HepG2 (cell line): ENCODE results near the gene SLC6A12. TPM values are rescaled to one million over a fixed set of nuclear protein-coding genes. Genes with fewer than 3 reads are reported as not detected.

Experiments used
- ATAC-seq: fragments of 200-7000 bp; cut with Tn5 transposase; 3 replicates; pipeline ENCODE4 v1.9.1; 2020; ENCODE audit warnings: mild to moderate bottlenecking, moderate library complexity
- BruUV-seq: library from RNA; stranded (reverse); fragments of 400-500 nt; replicated peaks from 2 replicates; lab custom pipeline; 2021; lab: Mats Ljungman, UMichigan
- CTCF ChIA-PET: fragments of 300-600 bp; formaldehyde crosslinking; extraction: SDS; loops from one replicate; lab custom pipeline; 2021; ENCODE audit warnings: low total read pairs, inconsistent platforms, low intra/inter-chr PET ratio; lab: Yijun Ruan, JAX
- POLR2A ChIA-PET: fragments of 350-600 bp; sonication (Branson Sonifier 250); formaldehyde crosslinking; loops from one replicate; lab custom pipeline; 2020; ENCODE audit warnings: antibody characterized with exemption, inconsistent platforms; lab: Yijun Ruan, JAX
- DNase-seq: peaks from one replicate; pipeline ENCODE4 v3.0.0-alpha.2; 2015; ENCODE audit warnings: low spot score
- FAIRE-seq: peaks from 3 replicates; lab custom pipeline; 2011; peaks lifted over from hg19 to GRCh38; lab: Jason Lieb, UNC
- H2AFZ ChIP-seq: one replicate; pipeline ENCODE4 v1.6.1; 2011; ENCODE audit warnings: low read length, inconsistent platforms
- H3K27ac ChIP-seq: fragments of 300-600 bp; 3 replicates; pipeline ENCODE4 v1.8.0; 2011; ENCODE audit warnings: mixed run types, mild to moderate bottlenecking, mixed read lengths, low read length, inconsistent platforms; ENCODE audit not compliant: insufficient read depth; ENCODE audit errors: extremely low read length
- H3K27me3 ChIP-seq, 2 experiments: fragments of 200-600 bp in 1 of 2; 2 replicates in 1 of 2; 3 replicates in 1 of 2; pipeline versions ENCODE4 v1.6.0 to v1.8.0; 2011; ENCODE audit warnings: low read length in 2 of 2, mild to moderate bottlenecking in 2 of 2, moderate library complexity in 2 of 2, inconsistent platforms in 1 of 2; ENCODE audit not compliant: insufficient read depth in 2 of 2, control insufficient read depth in 1 of 2
- H3K36me3 ChIP-seq, 2 experiments: fragments of 200-600 bp in 1 of 2; replicated peaks in 1 of 2; 2 replicates in 1 of 2; 3 replicates in 1 of 2; pipeline versions ENCODE4 v1.5.1 to v1.8.0; 2011; ENCODE audit warnings: low read length in 2 of 2, inconsistent platforms in 1 of 2; ENCODE audit not compliant: insufficient read depth in 2 of 2, control insufficient read depth in 1 of 2
- H3K4me1 ChIP-seq: 2 replicates; pipeline ENCODE4 v1.5.1; 2012; ENCODE audit warnings: low read length, inconsistent platforms; ENCODE audit not compliant: insufficient read depth
- H3K4me2 ChIP-seq: 2 replicates; pipeline ENCODE4 v1.6.0; 2011; ENCODE audit warnings: low read depth, low read length, inconsistent platforms
- H3K4me3 ChIP-seq, 3 experiments: fragments of 200-600 bp in 1 of 3; sonication (generic), shearing (Covaris generic) in 1 of 3; replicated peaks in 1 of 3; 2 replicates each; pipeline ENCODE4 v1.5.1; 2011 to 2016; ENCODE audit warnings: low read length in 3 of 3, inconsistent platforms in 2 of 3, low read depth in 2 of 3, mild to moderate bottlenecking in 2 of 3, control low read depth in 1 of 3, mixed read lengths in 1 of 3; ENCODE audit not compliant: insufficient read depth in 1 of 3
- H3K79me2 ChIP-seq: one replicate; pipeline ENCODE4 v1.6.1; 2011; ENCODE audit warnings: low read length, inconsistent platforms; ENCODE audit not compliant: insufficient read depth
- H3K9ac ChIP-seq: 2 replicates; pipeline ENCODE4 v1.6.0; 2011; ENCODE audit warnings: mild to moderate bottlenecking, low read depth, low read length, inconsistent platforms; ENCODE audit not compliant: insufficient read depth
- H3K9me3 ChIP-seq: 2 replicates; pipeline ENCODE4 v1.5.1; 2012; ENCODE audit warnings: mild to moderate bottlenecking, low read length
- H4K20me1 ChIP-seq: 2 replicates; pipeline ENCODE4 v1.6.0; 2011; ENCODE audit warnings: inconsistent platforms, mild to moderate bottlenecking, low read length, moderate library complexity; ENCODE audit not compliant: insufficient read depth
- ARID4A ChIP-seq: sonication (generic); formaldehyde crosslinking; IDR thresholded peaks from 2 replicates; pipeline ENCODE4 v1.5.0; 2020; ENCODE audit warnings: mild to moderate bottlenecking, missing genetic modification reagents, borderline replicate concordance
- GABPA ChIP-seq, 2 experiments: IDR thresholded peaks; 2 replicates each; pipeline ENCODE4 v1.6.1; 2011 to 2016; ENCODE audit warnings: low read depth in 2 of 2, low read length in 1 of 2, missing biosample characterization in 1 of 2, missing genetic modification characterization in 1 of 2
- GATA4 ChIP-seq: sonication (generic); IDR thresholded peaks from 2 replicates; pipeline ENCODE4 v1.6.1; 2016; ENCODE audit warnings: antibody characterized with exemption, low read depth, borderline replicate concordance
- HCFC1 ChIP-seq: fragments of 150-350 bp; IDR thresholded peaks from 2 replicates; pipeline ENCODE4 v1.6.1; 2014; ENCODE audit warnings: low read depth, low read length
- HNRNPH1 ChIP-seq: fragments of 200-400 bp; formaldehyde crosslinking; optimal IDR thresholded peaks from 2 replicates; pipeline ENCODE3; 2017; ENCODE audit warnings: mild to moderate bottlenecking, low read depth, low read length
- JUN ChIP-seq: sonication (generic); formaldehyde crosslinking; IDR thresholded peaks from 2 replicates; pipeline ENCODE4 v1.4.0; 2020; ENCODE audit warnings: mild to moderate bottlenecking, missing genetic modification reagents
- TBP ChIP-seq: sonication (generic); formaldehyde crosslinking; IDR thresholded peaks from 2 replicates; pipeline ENCODE4 v1.5.0; 2020; ENCODE audit warnings: missing genetic modification reagents
- ZBTB42 ChIP-seq: sonication (generic); formaldehyde crosslinking; IDR thresholded peaks from 2 replicates; pipeline ENCODE4 v1.5.0; 2020; ENCODE audit warnings: mild to moderate bottlenecking, missing genetic modification reagents
- WGBS: methylation state at CpG from one replicate; pipeline ENCODE4 v1.1.6; 2017; ENCODE audit warnings: low lambda C conversion rate; 5-methylcytosine and 5-hydroxymethylcytosine counted together
- in situ Hi-C: cut with HindIII; loops from 2 replicates; pipeline ENCODE4 v1.10.0; 2017; ENCODE audit warnings: low pct_unique_long_range_greater_than_20kb; ENCODE audit not compliant: extremely low pct_ligation_motif_present
- intact Hi-C: fragments of 100-400 bp; cut with micrococcal nuclease; formaldehyde crosslinking; loops from one replicate; pipeline ENCODE4 v1.10.0; 2022; ENCODE audit not compliant: unreplicated experiment
- polyA plus RNA-seq, 8 experiments: library from polyadenylated mRNA; depleted of rRNA in 3 of 8; stranded (reverse) in 7 of 8; unstranded in 1 of 8; fragments of >200 nt; fragmentation: Illumina TruSeq in 4 of 8; extraction: Trizol in 4 of 8; gene quantifications; 2 replicates each; pipeline versions ENCODE4 v1.2.1 to v1.2.3, GENCODE V29; 2011 to 2016; ENCODE audit warnings: low read depth in 4 of 8, missing spikeins in 1 of 8, mixed read lengths in 1 of 8; ENCODE audit not compliant: insufficient read depth in 1 of 8
- total RNA-seq, 5 experiments: library from RNA; depleted of rRNA; stranded (reverse); fragments of >200 nt; fragmentation: Illumina TruSeq; extraction: Trizol; gene quantifications; 2 replicates each; pipeline ENCODE4 v1.2.3, GENCODE V29; 2016; ENCODE audit warnings: low read depth in 1 of 5

Gene SLC6A12
- total and polyA plus RNA-seq, 2 of the 13 experiments (the other 11 are each of a cell fraction or from before 2014, with no cell fraction given) = 3.7 to 18.8 TPM

GRCh38 chr12:166425-167075 lies 47.4 kb downstream of the SLC6A12 start:
- ATAC-seq = no peak

More at GRCh38 chr12:166425-167075, 47.4 kb downstream of the SLC6A12 start:
- H3K4me2 ChIP-seq = peak overlapping the region; percentile 47; the same call in 1 of the 2 replicates
- ChIA-PET CTCF (interaction anchor here (1.1 kb wide), 1 partner anchor 53 kb away, joined by 3 read pairs; no protein-coding TSS in a partner anchor), POLR2A (no interaction called here)
- BruUV-seq = no TSS peak
- H3K9ac ChIP-seq = no peak overlapping the region
- H3K4me3 ChIP-seq = 0 out of 6 replicates have a peak overlapping the region, but pooled peaks of 1 of the 3 experiments have one; percentile 13
- 0 out of 2 replicates have a peak, but pooled peaks cover 3% of the 10 kb centered on the region for H4K20me1 ChIP-seq
- no peaks in the 10 kb centered on the region for H3K79me2 ChIP-seq
- 19% methylated on average over 11 of the region's 11 CpGs for WGBS
- intact Hi-C loops = no loop called here
- no peak overlapping the region for H3K27ac ChIP-seq
- FAIRE-seq = no peak
- no peak for TF ChIP-seq ARID4A (CRISPR knock-in tag)
- TF ChIP-seq HNRNPH1 = no peak
- TF ChIP-seq HCFC1 = no peak
- TF ChIP-seq GABPA (IDR thresholded peaks at IDR 0.05; ENCODE audit: low read depth, low read length) = no peak
- no peak for TF ChIP-seq GABPA (CRISPR knock-in tag; IDR thresholded peaks at IDR 0.05; ENCODE audit: low read depth)
- TF ChIP-seq TBP (CRISPR knock-in tag) = no peak
- TF ChIP-seq JUN (CRISPR knock-in tag) = no peak
- TF ChIP-seq ZBTB42 (CRISPR knock-in tag) = no peak
- TF ChIP-seq GATA4 = no peak
- H3K4me1 ChIP-seq = peaks cover 32% of the 10 kb centered on the region
- peaks cover 1 to 87% of the 10 kb centered on the region in 2 experiments; a peak in 4 of 5 replicates for H3K27me3 ChIP-seq
- in situ Hi-C loops = no loop called here
- no peak overlapping the region for H2AFZ ChIP-seq
- no peaks in the 10 kb centered on the region for H3K36me3 ChIP-seq
- H3K9me3 ChIP-seq = no peaks in the 10 kb centered on the region
- no peak for DNase-seq
